ENCODE measurements around the gene UBXN1.

Gene UBXN1

GRCh38 chr11:62678770-62679696 lies at the start of gene UBXN1:
Gene UBXN1 (minus strand): TSS chr11:62679073. CDS start chr11:62678923, 150 bp downstream.
- peaks cover 38% of the 10 kb centered on the region for H3K4me1 ChIP-seq (ENCODE audit: control insufficient read depth, insufficient read depth, low read length)
- H3K4me3 ChIP-seq (ENCODE audit: low read length): peak within 1 kb of the TSS; percentile 97
- H3K9me3 ChIP-seq (ENCODE audit: control insufficient read depth, low read length): no peaks in the 10 kb centered on the region
- H3K36me3 ChIP-seq (ENCODE audit: control insufficient read depth, insufficient read depth, low read length, severe bottlenecking): peaks cover 26% of the 10 kb centered on the region
- peak within 1 kb of the TSS; percentile 99 for H3K9ac ChIP-seq (ENCODE audit: low read length)
- H3K27me3 ChIP-seq (replicated peaks; ENCODE audit: control insufficient read depth, insufficient read depth, low read length): no peaks in the 10 kb centered on the region
- DNase-seq (ENCODE audit: low read depth): peak; percentile 94

- Histone ChIP-seq H3K9me3 (ENCODE audit: control insufficient read depth, low read length) (no peaks in the 10 kb centered on the region), H3K4me3 (ENCODE audit: low read length) (peak within 1 kb of the TSS; percentile 95), H3K27me3 (replicated peaks; ENCODE audit: control insufficient read depth, insufficient read depth, low read length) (no peaks in the 10 kb centered on the region), H3K9ac (ENCODE audit: low read length) (peak within 1 kb of the TSS; percentile 99), H3K36me3 (ENCODE audit: control insufficient read depth, insufficient read depth, low read length, severe bottlenecking) (peaks cover 13% of the 10 kb centered on the region), H3K4me1 (ENCODE audit: control insufficient read depth, insufficient read depth, low read length) (peaks cover 27% of the 10 kb centered on the region)
- peak; percentile 96 for DNase-seq (ENCODE audit: low read depth)
Measured at GRCh38 chr11:62728171-62728988, 49.5 kb upstream of the UBXN1 start, which contains the start of gene TTC9C. Gene TTC9C (plus strand): TSS chr11:62728486. CDS start chr11:62728849, 363 bp downstream.

DNA sequence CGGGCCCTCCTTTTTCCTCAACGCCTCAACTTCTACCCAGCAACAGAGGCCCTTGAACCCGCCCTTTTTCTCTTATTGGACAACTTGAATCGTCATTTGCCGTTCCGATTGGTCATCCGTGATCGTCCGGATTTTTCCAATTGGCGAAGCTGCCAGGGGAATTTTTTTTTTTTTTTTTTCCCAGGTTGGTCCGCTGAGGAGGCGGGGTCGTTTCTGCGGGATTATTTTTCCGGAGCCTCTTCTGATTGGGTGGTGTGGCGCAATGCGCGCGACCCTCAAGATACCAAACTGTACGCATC lies 48.9 kb upstream of the UBXN1 start:
- no peaks in the 10 kb centered on the region for H3K27me3 ChIP-seq (replicated peaks; ENCODE audit: control insufficient read depth, insufficient read depth, low read length)
- no peaks in the 10 kb centered on the region for H3K9me3 ChIP-seq (ENCODE audit: control insufficient read depth, low read length)
- peaks cover 14% of the 10 kb centered on the region for H3K36me3 ChIP-seq (ENCODE audit: control insufficient read depth, insufficient read depth, low read length, severe bottlenecking)
- peak overlapping the region; percentile 99 for H3K9ac ChIP-seq (ENCODE audit: low read length)
- peaks cover 24% of the 10 kb centered on the region for H3K4me1 ChIP-seq (ENCODE audit: control insufficient read depth, insufficient read depth, low read length)
- peak overlapping the region; percentile 95 for H3K4me3 ChIP-seq (ENCODE audit: low read length)
- DNase-seq (ENCODE audit: low read depth): peak; percentile 99

DNA sequence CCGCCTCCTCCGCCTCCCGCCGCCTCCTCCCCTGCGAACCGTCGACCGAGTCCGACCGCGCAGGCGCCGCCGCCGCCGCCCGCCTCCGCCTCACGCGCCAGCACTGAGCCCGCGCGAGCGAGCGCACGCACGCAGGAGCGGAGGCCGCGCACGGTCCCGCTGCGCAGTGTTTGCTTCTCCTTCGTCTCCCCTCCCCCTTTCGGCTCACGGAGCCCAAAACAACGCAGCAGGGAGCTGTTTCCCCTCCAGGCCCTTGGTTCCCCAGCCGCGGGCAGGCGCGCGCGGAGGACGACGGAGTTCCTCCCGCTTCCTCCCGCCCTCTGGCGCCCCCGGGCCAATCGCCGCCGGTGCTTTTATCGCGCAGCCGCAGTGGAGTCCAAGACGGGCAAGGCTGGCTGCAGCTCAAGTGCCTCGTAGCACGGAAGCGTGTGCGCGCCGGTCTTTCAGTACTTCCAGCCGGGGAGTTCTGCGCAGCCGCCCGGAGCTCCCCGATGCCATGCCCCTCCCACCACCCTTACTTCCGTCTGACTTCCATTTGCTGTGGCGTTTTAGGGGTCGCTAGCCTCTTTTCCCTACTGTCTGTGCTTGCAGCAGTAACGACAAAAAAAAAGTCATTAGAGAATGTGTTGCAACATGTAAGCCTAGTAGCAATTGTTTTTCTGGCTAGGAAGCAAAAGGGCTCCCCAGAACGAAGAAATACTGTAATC lies 48.4 kb upstream of the UBXN1 start, which contains the start of gene HNRNPUL2:
Gene HNRNPUL2 (minus strand): TSS at position 293 of the 707 bp plus-strand sequence. CDS start 301 bp downstream, outside the sequence.
- peaks cover 19% of the 10 kb centered on the region for H3K36me3 ChIP-seq (ENCODE audit: control insufficient read depth, insufficient read depth, low read length, severe bottlenecking)
- H3K9me3 ChIP-seq (ENCODE audit: control insufficient read depth, low read length): no peaks in the 10 kb centered on the region
- peaks cover 24% of the 10 kb centered on the region for H3K4me1 ChIP-seq (ENCODE audit: control insufficient read depth, insufficient read depth, low read length)
- H3K4me3 ChIP-seq (ENCODE audit: low read length): peak within 1 kb of the TSS; percentile 95
- no peaks in the 10 kb centered on the region for H3K27me3 ChIP-seq (replicated peaks; ENCODE audit: control insufficient read depth, insufficient read depth, low read length)
- peak; percentile 100 for DNase-seq (ENCODE audit: low read depth)
- H3K9ac ChIP-seq (ENCODE audit: low read length): peak within 1 kb of the TSS; percentile 99

GRCh38 chr11:62726915-62727164 lies 48.0 kb upstream of the UBXN1 start:
- no peak for DNase-seq (ENCODE audit: low read depth)
- H3K9ac ChIP-seq (ENCODE audit: low read length): peak overlapping the region; percentile 99
- no peaks in the 10 kb centered on the region for H3K9me3 ChIP-seq (ENCODE audit: control insufficient read depth, low read length)
- peak overlapping the region; percentile 95 for H3K4me3 ChIP-seq (ENCODE audit: low read length)
- H3K36me3 ChIP-seq (ENCODE audit: control insufficient read depth, insufficient read depth, low read length, severe bottlenecking): peaks cover 24% of the 10 kb centered on the region
- H3K4me1 ChIP-seq (ENCODE audit: control insufficient read depth, insufficient read depth, low read length): peaks cover 25% of the 10 kb centered on the region
- no peaks in the 10 kb centered on the region for H3K27me3 ChIP-seq (replicated peaks; ENCODE audit: control insufficient read depth, insufficient read depth, low read length)

DNA sequence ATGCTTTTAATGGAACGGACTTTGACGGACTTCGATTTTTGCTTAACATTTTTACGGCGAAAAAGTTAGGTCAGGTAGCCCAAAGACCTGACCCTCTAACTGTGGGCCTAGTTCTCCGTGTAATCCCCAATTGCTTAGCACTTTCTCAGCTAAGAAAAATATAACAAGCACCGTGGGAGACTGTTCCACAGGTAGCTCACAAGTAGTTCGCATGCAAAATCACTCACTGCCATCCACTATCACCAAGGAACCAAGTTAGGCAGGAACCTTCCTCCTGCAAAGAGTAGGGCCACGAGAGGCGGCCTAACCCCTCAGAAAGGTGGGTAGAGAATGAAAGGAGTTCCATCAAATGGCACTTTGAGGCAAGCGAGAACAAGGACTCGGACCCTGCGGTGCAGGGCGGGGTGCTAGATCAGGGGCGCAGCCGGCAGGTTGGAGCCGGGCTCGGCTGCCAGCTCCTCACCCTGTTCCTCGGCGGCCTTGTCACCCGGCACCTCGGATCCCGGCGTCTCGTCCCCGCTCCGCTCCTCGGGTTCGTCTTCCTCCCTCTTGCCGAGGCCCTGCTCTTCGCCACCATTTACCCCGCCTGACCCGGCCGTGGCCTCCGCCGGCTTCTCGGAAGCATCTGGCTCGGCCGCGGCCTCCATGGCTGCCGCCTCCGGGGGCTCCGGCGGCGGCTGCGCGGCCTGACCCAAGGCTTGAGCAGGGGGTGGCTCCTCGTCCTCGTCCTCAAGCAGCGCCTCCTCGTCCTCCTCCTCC lies 47.5 kb upstream of the UBXN1 start:
- H3K9me3 ChIP-seq (ENCODE audit: control insufficient read depth, low read length): no peaks in the 10 kb centered on the region
- H3K9ac ChIP-seq (ENCODE audit: low read length): peak overlapping the region; percentile 99
- DNase-seq (ENCODE audit: low read depth): no peak
- H3K27me3 ChIP-seq (replicated peaks; ENCODE audit: control insufficient read depth, insufficient read depth, low read length): no peaks in the 10 kb centered on the region
- H3K36me3 ChIP-seq (ENCODE audit: control insufficient read depth, insufficient read depth, low read length, severe bottlenecking): peaks cover 29% of the 10 kb centered on the region
- peak overlapping the region; percentile 95 for H3K4me3 ChIP-seq (ENCODE audit: low read length)
- peaks cover 28% of the 10 kb centered on the region for H3K4me1 ChIP-seq (ENCODE audit: control insufficient read depth, insufficient read depth, low read length)

DNA sequence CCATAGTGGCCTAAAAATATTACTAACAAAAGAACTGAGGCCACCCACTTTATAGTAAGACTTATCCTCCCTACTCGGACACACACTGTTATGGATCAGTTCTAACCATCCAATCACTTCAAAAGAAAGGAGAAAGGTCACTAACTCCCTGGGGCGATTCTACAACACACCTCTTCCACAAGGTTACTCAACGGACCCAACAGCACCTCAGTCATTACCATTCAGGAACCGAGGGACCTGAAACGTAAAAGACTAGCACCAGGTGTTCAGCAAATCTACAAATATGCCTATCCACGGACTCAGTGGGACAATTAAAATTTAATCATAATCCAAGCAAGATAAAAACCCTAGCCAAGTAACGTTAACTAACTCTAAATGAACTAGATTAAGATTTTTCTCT lies 46.8 kb upstream of the UBXN1 start:
- H3K9ac ChIP-seq (ENCODE audit: low read length): peak overlapping the region; percentile 99
- peak overlapping the region; percentile 95 for H3K4me3 ChIP-seq (ENCODE audit: low read length)
- no peaks in the 10 kb centered on the region for H3K27me3 ChIP-seq (replicated peaks; ENCODE audit: control insufficient read depth, insufficient read depth, low read length)
- H3K4me1 ChIP-seq (ENCODE audit: control insufficient read depth, insufficient read depth, low read length): peaks cover 28% of the 10 kb centered on the region
- peak; percentile 28 for DNase-seq (ENCODE audit: low read depth)
- no peaks in the 10 kb centered on the region for H3K9me3 ChIP-seq (ENCODE audit: control insufficient read depth, low read length)
- H3K36me3 ChIP-seq (ENCODE audit: control insufficient read depth, insufficient read depth, low read length, severe bottlenecking): peaks cover 36% of the 10 kb centered on the region

DNA sequence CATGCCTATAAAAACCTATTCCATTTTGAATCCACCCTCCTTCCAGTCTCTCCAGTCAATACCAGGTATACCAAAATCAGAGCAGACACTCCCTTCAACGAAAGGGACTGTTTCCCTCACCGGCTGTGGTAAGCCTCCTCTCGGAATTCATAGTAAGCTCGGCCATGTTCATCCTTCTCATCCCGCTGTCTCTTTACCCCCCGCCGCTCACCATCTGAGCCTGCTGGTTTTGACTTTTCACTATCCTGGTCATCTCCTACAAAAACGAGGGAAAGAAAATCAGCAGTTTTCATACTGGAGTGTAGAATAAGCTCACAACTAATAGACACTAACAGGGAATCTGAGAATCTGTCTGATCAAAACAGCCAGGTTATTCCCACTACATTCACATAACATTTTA lies 45.3 kb upstream of the UBXN1 start:
- Histone ChIP-seq H3K4me3 (ENCODE audit: low read length) (peak overlapping the region; percentile 95), H3K4me1 (ENCODE audit: control insufficient read depth, insufficient read depth, low read length) (peaks cover 30% of the 10 kb centered on the region), H3K27me3 (replicated peaks; ENCODE audit: control insufficient read depth, insufficient read depth, low read length) (no peaks in the 10 kb centered on the region), H3K36me3 (ENCODE audit: control insufficient read depth, insufficient read depth, low read length, severe bottlenecking) (peaks cover 50% of the 10 kb centered on the region), H3K9ac (ENCODE audit: low read length) (peak overlapping the region; percentile 99), H3K9me3 (ENCODE audit: control insufficient read depth, low read length) (no peaks in the 10 kb centered on the region)
- no peak for DNase-seq (ENCODE audit: low read depth)

- Histone ChIP-seq H3K27me3 (replicated peaks; ENCODE audit: control insufficient read depth, insufficient read depth, low read length) (no peaks in the 10 kb centered on the region), H3K9me3 (ENCODE audit: control insufficient read depth, low read length) (no peaks in the 10 kb centered on the region), H3K36me3 (ENCODE audit: control insufficient read depth, insufficient read depth, low read length, severe bottlenecking) (peaks cover 72% of the 10 kb centered on the region), H3K9ac (ENCODE audit: low read length) (peak overlapping the region; percentile 22), H3K4me1 (ENCODE audit: control insufficient read depth, insufficient read depth, low read length) (peaks cover 34% of the 10 kb centered on the region), H3K4me3 (ENCODE audit: low read length) (no peak overlapping the region)
- no peak for DNase-seq (ENCODE audit: low read depth)
Measured at GRCh38 chr11:62721994-62722393, 43.1 kb upstream of the UBXN1 start.

DNA sequence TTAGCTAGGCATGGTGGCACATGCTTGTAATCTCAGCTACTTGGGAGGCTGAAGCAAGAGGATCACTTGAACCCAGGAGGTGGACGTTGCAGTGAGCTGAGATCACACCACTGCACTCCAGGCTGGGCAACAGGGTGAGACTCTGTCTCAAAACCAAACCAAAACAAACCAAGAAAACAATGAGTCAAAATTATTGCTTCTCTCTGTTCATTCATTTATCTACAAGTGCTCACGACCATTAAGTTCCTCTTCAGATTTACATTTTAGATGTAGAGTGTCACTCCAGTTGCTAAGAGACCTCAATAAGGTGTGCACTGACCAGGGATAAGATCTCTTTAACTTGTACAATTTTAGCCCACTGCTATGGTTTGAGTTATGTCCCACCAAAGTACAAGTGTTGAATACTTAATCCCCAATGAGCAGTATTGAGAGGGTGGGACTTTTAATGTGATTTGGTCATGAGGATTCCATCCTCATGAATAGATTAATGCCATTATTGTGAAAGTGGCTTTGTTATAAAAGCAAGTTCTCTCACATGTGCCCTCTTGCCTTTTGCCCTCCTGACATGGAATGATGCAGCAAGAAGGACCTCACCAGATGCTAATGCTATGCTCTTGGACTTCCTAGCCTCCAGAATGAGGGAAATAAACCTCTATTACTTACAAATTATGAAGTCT lies 40.6 kb upstream of the UBXN1 start:
- no peak for DNase-seq (ENCODE audit: low read depth)
- Histone ChIP-seq H3K36me3 (ENCODE audit: control insufficient read depth, insufficient read depth, low read length, severe bottlenecking) (peaks cover 96% of the 10 kb centered on the region), H3K9me3 (ENCODE audit: control insufficient read depth, low read length) (no peaks in the 10 kb centered on the region), H3K27me3 (replicated peaks; ENCODE audit: control insufficient read depth, insufficient read depth, low read length) (no peaks in the 10 kb centered on the region), H3K9ac (ENCODE audit: low read length) (peak overlapping the region; percentile 53), H3K4me1 (ENCODE audit: control insufficient read depth, insufficient read depth, low read length) (peaks cover 39% of the 10 kb centered on the region), H3K4me3 (ENCODE audit: low read length) (peak overlapping the region; percentile 28)

Data from adipocyte (in vitro differentiated cells).